ENCODE results near the gene KMO. TPM values are rescaled to one million over a fixed set of nuclear protein-coding genes. Genes with fewer than 3 reads are reported as not detected.
A peak's percentile ranks its signal among the peaks of the same experiment; 100 is the strongest.

KMO gene
- total and polyA plus RNA-seq, 12 donors, result 0.41 to 3.6 (median 1.6) TPM

DNA sequence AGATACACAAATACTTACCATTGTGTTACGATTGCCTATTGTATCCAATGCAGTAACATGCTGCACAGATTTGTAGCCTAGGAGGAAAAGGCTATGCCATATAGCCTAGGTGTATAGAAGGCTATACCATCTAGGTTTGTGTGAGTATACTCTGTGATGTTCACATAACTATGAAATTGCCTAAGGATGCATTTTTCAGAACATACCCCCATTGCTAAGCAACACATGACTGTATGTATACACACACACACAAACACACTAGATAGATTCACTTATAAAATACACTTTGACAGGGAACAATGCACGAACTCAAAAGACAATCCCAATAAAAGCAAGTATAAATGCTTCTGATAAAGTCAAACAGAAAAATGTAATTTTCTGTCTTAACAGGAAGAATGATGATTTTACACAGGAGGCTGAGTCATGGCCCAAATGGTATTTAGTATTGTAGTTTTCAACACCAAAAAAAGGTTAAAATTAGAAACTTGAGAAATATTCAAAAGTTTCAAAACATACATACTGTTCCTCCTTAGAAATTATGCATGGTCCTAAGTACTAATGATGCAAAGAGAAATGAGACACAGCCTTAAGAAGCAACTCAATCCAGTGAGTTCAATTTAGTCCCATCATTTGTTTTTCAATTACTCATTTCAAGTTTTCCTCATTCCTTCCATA is 24.9 kb upstream of the KMO start:
- no peak overlapping the region for H3K27ac ChIP-seq
- H3K9me3 ChIP-seq (replicated peaks in 1 of 3), result no peaks in the 10 kb centered on the region

DNA sequence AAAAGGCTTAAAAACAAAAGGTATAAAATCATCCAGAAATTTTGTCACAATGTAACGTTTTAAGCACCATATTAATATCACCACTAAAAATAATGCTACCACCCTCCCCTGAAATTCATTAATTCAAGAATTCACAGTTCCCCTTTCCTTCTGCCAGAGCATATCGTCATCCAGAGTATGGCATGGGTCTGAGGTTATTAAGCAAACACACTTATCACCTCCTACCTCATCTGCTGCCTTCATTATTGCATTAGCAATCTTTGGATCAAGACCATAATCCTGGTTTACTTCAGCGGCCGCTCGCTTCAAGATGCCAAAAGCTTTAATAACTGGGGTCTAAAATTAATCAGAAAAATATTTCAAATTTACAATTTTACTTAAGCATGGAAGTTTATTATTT is 18.8 kb upstream of the KMO start:
- intact Hi-C loops (cut with DNase I), result no loop called here
- no peak overlapping the region for H3K4me3 ChIP-seq
- H3K27me3 ChIP-seq, result no peaks in the 10 kb centered on the region
- H3K4me1 ChIP-seq (replicated peaks in 1 of 2), result peaks cover 0 to 19% of the 10 kb centered on the region in 2 donors
- no peaks in the 10 kb centered on the region for H3K9me3 ChIP-seq (replicated peaks in 1 of 3)
- H3K36me3 ChIP-seq (replicated peaks in 1 of 2), result peaks cover 0 to 16% of the 10 kb centered on the region in 2 donors
- WGBS, 4 donors, result 86 to 90% (median 89%) methylated on average over 5 of the region's 5 CpGs
- H3K27ac ChIP-seq, result no peak overlapping the region
- DNase-seq, result no peak
- no peak for TF ChIP-seq POLR2A (IDR thresholded peaks at IDR 0.05)
- TF ChIP-seq, protein P1, sequence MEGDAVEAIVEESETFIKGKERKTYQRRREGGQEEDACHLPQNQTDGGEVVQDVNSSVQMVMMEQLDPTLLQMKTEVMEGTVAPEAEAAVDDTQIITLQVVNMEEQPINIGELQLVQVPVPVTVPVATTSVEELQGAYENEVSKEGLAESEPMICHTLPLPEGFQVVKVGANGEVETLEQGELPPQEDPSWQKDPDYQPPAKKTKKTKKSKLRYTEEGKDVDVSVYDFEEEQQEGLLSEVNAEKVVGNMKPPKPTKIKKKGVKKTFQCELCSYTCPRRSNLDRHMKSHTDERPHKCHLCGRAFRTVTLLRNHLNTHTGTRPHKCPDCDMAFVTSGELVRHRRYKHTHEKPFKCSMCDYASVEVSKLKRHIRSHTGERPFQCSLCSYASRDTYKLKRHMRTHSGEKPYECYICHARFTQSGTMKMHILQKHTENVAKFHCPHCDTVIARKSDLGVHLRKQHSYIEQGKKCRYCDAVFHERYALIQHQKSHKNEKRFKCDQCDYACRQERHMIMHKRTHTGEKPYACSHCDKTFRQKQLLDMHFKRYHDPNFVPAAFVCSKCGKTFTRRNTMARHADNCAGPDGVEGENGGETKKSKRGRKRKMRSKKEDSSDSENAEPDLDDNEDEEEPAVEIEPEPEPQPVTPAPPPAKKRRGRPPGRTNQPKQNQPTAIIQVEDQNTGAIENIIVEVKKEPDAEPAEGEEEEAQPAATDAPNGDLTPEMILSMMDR (IDR thresholded peaks at IDR 0.05), result no peak

More for the DNA sequence above, 24.9 kb upstream of the KMO start:
- H3K36me3 ChIP-seq (replicated peaks in 1 of 2), result peaks cover 0 to 68% of the 10 kb centered on the region in 2 donors
- intact Hi-C loops (cut with DNase I), result no loop called here
- TF ChIP-seq, protein P1 (IDR thresholded peaks at IDR 0.05), result no peak
- no peak for TF ChIP-seq POLR2A (IDR thresholded peaks at IDR 0.05)
- H3K4me1 ChIP-seq (replicated peaks in 1 of 2), result no peaks in the 10 kb centered on the region
- WGBS, 4 donors, result 80 to 92% (median 88%) methylated on average over 2 of the region's 2 CpGs
- no peak overlapping the region for H3K4me3 ChIP-seq
- H3K27me3 ChIP-seq, result no peaks in the 10 kb centered on the region
- no peak for DNase-seq

DNA sequence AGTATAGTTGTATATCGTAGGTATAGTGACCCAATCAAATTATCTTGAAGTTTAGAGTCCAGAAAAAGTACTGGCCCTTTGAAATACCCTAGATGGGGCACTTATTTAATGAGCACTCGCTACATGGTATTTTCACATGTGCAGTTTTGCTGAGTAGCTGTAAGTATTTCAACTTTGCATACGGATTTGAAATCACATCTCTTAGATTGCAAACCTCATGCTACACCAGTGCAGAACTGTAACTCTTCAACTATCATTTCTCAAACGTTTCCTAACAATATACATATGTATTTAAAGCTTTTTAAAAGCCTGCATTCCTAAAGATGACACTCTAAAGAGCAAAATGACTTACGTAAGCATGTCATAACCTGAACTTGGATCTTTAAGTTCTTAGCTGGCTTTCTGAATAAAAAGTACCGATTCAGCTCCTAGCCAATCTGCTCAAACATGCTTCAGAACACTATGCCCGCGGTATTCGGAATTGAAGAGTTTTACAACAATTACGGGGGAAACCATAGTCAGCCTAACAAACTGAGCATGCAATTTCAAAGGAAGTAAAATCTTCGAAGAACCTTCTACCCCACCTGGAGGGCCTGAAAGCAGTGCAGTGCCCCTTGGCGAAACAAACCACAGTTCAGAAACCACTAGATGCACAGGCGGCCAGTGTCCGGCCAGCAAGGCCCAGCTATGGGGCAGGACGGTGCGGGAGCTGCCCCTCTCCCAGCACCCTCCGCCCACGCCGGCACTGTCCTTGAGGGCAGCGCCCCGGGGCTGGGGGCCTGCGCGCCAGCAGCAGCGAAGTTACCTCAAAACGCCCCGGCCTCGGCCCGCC is 13.5 kb upstream of the KMO start:
- Histone ChIP-seq H3K27ac (peak overlapping the region; percentile 8 to 95 (median 85)), H3K9me3 (replicated peaks in 1 of 3) (no peaks in the 10 kb centered on the region), H3K36me3 (replicated peaks in 1 of 2) (no peaks in the 10 kb centered on the region), H3K4me3 (peak overlapping the region in 3 of 4 donors; percentile 53 to 89 (median 75)), H3K4me1 (replicated peaks in 1 of 2) (peaks cover 0 to 23% of the 10 kb centered on the region in 2 donors), H3K27me3 (no peaks in the 10 kb centered on the region)
- TF ChIP-seq, protein P1 (IDR thresholded peaks at IDR 0.05), result no peak
- no peak for TF ChIP-seq POLR2A (IDR thresholded peaks at IDR 0.05)
- peak in 4 of 7 donors; percentile 31 to 56 (median 36) for DNase-seq
- intact Hi-C loops (cut with DNase I), result no loop called here
- 3 to 7% (median 4%) methylated on average over 16 to 28 of the region's 28 CpGs for WGBS, 4 donors

DNA sequence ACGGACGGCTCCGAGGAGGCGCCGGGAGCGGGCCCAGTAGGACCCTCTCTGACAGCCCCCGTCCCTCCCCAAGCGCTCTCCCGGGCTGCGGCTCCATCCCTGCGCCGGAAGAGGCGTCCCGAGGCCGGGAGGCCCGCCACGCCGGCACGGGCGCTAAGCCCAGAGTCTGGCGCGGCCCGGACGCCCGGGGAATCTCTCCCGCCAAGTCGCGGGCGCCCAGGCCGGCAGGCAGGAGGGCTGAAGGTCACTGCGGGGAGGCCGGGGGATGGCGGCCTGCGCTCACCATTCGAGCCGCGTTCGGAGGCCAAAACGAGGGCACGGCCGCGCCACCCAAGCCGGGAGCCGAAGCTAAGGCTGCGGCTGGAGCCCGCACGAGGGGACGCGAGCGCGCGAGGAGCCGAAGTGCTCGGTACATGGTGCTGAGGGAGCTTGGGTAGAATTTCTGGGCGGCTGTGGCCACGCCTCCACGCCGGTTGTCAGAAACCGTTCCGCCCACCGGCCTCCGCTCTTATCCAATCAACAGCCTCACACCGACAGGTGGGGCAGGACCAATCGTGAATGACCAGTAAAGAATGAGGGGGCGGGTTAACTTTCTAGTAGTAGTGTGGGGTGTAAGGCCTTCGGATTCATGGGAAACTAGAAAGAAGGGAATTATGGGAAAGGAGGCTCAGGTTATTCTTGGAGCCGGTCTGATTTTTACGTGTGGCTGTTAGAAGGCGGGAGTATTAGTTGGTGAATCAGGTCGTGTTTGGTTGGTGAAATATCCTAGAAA is 12.7 kb upstream of the KMO start, which contains the start of gene FH:
FH (minus strand) TSS at position 448 of the 772 bp plus-strand sequence; CDS start at position 415, 33 bp downstream.
- intact Hi-C loops (cut with DNase I), result no loop called here
- Histone ChIP-seq H3K4me1 (replicated peaks in 1 of 2) (peaks cover 0 to 17% of the 10 kb centered on the region in 2 donors), H3K36me3 (replicated peaks in 1 of 2) (no peaks in the 10 kb centered on the region), H3K4me3 (peak within 1 kb of the TSS in 3 of 4 donors; percentile 53 to 89 (median 75)), H3K27me3 (no peaks in the 10 kb centered on the region), H3K27ac (peak within 1 kb of the TSS; percentile 8 to 95 (median 85)), H3K9me3 (replicated peaks in 1 of 3) (no peaks in the 10 kb centered on the region)
- 0 to 1% (median 0%) methylated on average over 13 to 70 of the region's 70 CpGs for WGBS, 4 donors
- peak; percentile 62 to 88 for TF ChIP-seq POLR2A (IDR thresholded peaks at IDR 0.05)
- TF ChIP-seq, protein P1 (IDR thresholded peaks at IDR 0.05), result no peak
- peak; percentile 95 to 99 (median 97) for DNase-seq

Data from adrenal gland (tissue), 12 donors.